Astrocyte of the cerebellum (primary cell): ENCODE data around the gene ADAT3.

Source experiments
- DNase-seq: peaks from one replicate; pipeline ENCODE4 v3.0.0-alpha.2; 2011; ENCODE audit warnings: low read depth
- H3K4me3 ChIP-seq: 2 replicates; pipeline ENCODE4 v1.5.1; 2011; ENCODE audit warnings: mild to moderate bottlenecking, low read depth, low read length, moderate library complexity
- CTCF ChIP-seq: IDR thresholded peaks from 2 replicates; pipeline ENCODE4 v1.5.1; 2012; ENCODE audit warnings: low read length, low read depth, moderate library complexity, mild to moderate bottlenecking; ENCODE audit errors: missing control alignments
- in situ Hi-C: cut with HindIII; loops from 2 replicates; pipeline ENCODE4 v1.10.0; 2017; ENCODE audit warnings: low sequenced_read_pairs

Gene ADAT3

GRCh38 chr19:1921326-1921725 is 16.1 kb downstream of the ADAT3 start:
- DNase-seq: no peak
- in situ Hi-C loops: no loop called here
- TF ChIP-seq CTCF: no peak
- H3K4me3 ChIP-seq: no peak overlapping the region

GRCh38 chr19:1921825-1922224 is 16.6 kb downstream of the ADAT3 start:
- no peak for DNase-seq
- H3K4me3 ChIP-seq: no peak overlapping the region
- TF ChIP-seq CTCF: no peak
- in situ Hi-C loops: no loop called here

DNA sequence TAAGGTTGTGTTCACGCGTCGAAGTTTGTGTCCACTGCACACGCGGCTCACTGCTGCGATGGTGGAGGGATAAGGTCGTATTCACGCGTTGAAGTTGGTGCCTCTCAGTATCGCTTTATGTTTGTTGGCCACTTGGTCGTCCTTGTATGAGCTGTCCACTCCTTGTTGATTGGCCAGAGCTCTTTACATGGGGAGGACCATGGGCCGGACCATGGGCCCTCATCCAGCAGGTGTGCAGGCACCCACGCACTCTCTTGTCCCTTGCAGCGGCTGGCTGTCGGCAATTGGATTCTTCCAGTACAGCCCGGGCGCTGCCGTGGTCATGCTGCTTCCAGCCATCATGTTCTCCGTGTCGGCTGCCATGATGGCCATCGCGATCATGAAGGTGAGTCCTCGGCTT is 17.6 kb downstream of the ADAT3 start:
- no peak for DNase-seq
- in situ Hi-C loops: no loop called here
- no peak overlapping the region for H3K4me3 ChIP-seq
- TF ChIP-seq CTCF: no peak

DNA sequence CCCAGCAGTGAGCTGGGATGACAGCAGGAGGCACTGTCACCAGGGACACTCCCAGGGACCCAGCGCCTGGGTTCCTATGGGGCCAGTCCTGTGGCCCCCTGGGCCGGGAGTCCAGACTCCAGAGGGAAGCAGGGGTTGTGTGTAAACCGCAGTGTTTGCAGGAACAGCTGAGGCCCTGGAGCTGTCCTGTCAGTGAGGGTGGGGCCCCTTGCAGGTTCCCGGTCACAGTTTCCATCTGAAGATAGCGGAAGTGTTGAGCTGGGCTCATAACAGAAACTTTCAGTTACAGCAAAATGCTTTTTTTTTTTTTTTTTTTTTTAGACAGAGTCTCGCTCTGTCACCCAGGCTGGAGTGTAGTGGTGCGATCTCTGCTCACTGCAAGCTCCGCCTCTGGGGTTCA is 18.1 kb downstream of the ADAT3 start:
- no peak overlapping the region for H3K4me3 ChIP-seq
- in situ Hi-C loops: no loop called here
- DNase-seq: no peak
- no peak for TF ChIP-seq CTCF

- no peak overlapping the region for H3K4me3 ChIP-seq
- in situ Hi-C loops: no loop called here
- no peak for TF ChIP-seq CTCF
These were observed 19.2 kb downstream of the ADAT3 start for GRCh38 chr19:1924320-1924961.

DNA sequence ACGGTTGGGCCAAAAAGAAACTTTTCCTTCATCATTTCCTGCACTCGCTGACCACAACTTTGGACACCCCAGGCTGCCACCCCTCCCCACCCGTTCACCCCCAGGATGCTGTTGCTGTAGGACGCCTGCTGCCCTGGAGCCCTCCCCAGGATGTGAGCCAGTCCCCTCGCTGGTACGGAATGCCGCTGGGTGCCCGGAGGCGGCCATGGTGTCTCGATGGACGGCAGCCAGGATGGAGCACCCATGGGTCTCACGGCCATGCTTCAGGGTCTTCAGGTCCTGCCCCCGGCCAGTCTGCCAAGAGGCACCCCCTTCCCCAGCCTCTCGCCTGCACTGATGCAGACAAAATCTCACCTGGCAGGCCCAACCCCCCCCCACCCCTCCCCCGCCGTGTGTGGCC is 20.3 kb downstream of the ADAT3 start:
- H3K4me3 ChIP-seq: no peak overlapping the region
- in situ Hi-C loops: no loop called here
- no peak for DNase-seq
- TF ChIP-seq CTCF: no peak

More at GRCh38 chr19:1924320-1924961, 19.2 kb downstream of the ADAT3 start:
- DNase-seq: no peak
